Naive thymus-derived CD8-positive, alpha-beta T cell (primary cell): ENCODE measurements around the gene UNC79. TPM values are rescaled to one million over a fixed set of nuclear protein-coding genes. Genes with fewer than 3 reads are reported as not detected.
A peak's percentile ranks its signal among the peaks of the same experiment; 100 is the strongest.
"Not testable (repeated sequence)": the region's sequence is repeated elsewhere in the genome, so short reads cannot be mapped to it uniquely, and the experiment has no call there.

Source experiments
- ATAC-seq, 2 donors: fragments of 150-1000 bp; cut with Tn5 transposase in 1 of 2; sonication (Bioruptor Pico), chemical (Tn5 transposase) in 1 of 2; 1 replicate in 1 of 2; 2 replicates in 1 of 2; pipeline ENCODE4 v1.10.0; 2021; ENCODE audit warnings: mild to moderate bottlenecking in 2 of 2, moderate library complexity in 2 of 2
- POLR2A ChIA-PET: fragments of 350-600 bp; sonication (Branson Sonifier 250); formaldehyde crosslinking; loops from one replicate; lab custom pipeline; 2021; ENCODE audit warnings: antibody characterized with exemption; lab: Charles Lee
- DNase-seq, 10 donors: peaks; one replicate each; pipeline versions ENCODE4 v3.0.0 to v3.0.0-alpha.2; 2020 to 2022
- H3K27ac Mint-ChIP-seq, 10 donors: one replicate each; pipeline ENCODE4 v1.8.0; 2020 to 2022; ENCODE audit warnings: mild to moderate bottlenecking in 10 of 10, mixed read lengths in 10 of 10, moderate library complexity in 4 of 10, inconsistent platforms in 1 of 10
- H3K27me3 Mint-ChIP-seq, 5 donors: one replicate each; pipeline ENCODE4 v1.8.0; 2021 to 2022; ENCODE audit warnings: mixed read lengths in 5 of 5
- H3K36me3 Mint-ChIP-seq, 3 donors: one replicate each; pipeline ENCODE4 v1.8.0; 2020 to 2022; ENCODE audit warnings: mixed read lengths in 3 of 3, mild to moderate bottlenecking in 2 of 3, inconsistent platforms in 1 of 3
- H3K4me1 Mint-ChIP-seq, 4 donors: one replicate each; pipeline ENCODE4 v1.8.0; 2021 to 2022; ENCODE audit warnings: mixed read lengths in 4 of 4
- H3K4me3 Mint-ChIP-seq, 10 donors: one replicate each; pipeline ENCODE4 v1.8.0; 2020 to 2022; ENCODE audit warnings: mild to moderate bottlenecking in 10 of 10, mixed read lengths in 10 of 10, moderate library complexity in 6 of 10, inconsistent platforms in 1 of 10
- H3K9me3 Mint-ChIP-seq, 9 donors: one replicate each; pipeline ENCODE4 v1.8.0; 2020 to 2022; ENCODE audit warnings: mixed read lengths in 9 of 9, mild to moderate bottlenecking in 3 of 9, inconsistent platforms in 1 of 9, moderate library complexity in 1 of 9
- polyA plus RNA-seq, 3 donors: library from polyadenylated mRNA; unstranded; fragments of 300-500 nt; fragmentation: Illumina TruSeq; gene quantifications; one replicate each; pipeline ENCODE4 v1.2.3, GENCODE V29; 2021
- total RNA-seq, 8 experiments: library from RNA in 2 of 8; stranded (reverse) in 2 of 8; gene quantifications; one replicate each; pipeline ENCODE4 v1.2.3 and lab custom pipeline; 2021 to 2026

The UNC79 gene
- total RNA-seq (not detected), polyA plus RNA-seq (not detected), total RNA-seq (lab: John Stamatoyannopoulos, UW) (0 to 0.36 (median 0.17) reads per million in 6 experiments)

GRCh38 chr14:93430315-93431035 is at the start of gene UNC79:
Gene UNC79 (plus strand): TSS chr14:93430939. CDS start chr14:93431030, 91 bp downstream.
- POLR2A ChIA-PET, result no interaction called here
- DNase-seq (no peak), ATAC-seq (no peak)
- peak within 1 kb of the TSS in 1 of 10 donors; percentile 17 for H3K4me3 Mint-ChIP-seq
- H3K4me1 Mint-ChIP-seq, result no peaks in the 10 kb centered on the region
- H3K27me3 Mint-ChIP-seq, result peaks cover 27 to 58% (median 49%) of the 10 kb centered on the region in 5 donors
- peak within 1 kb of the TSS in 1 of 10 donors; percentile 18 for H3K27ac Mint-ChIP-seq
- peaks cover 0 to 31% (median 3%) of the 10 kb centered on the region in 3 donors for H3K36me3 Mint-ChIP-seq
- peaks cover 5 to 44% (median 24%) of the 10 kb centered on the region in 9 donors for H3K9me3 Mint-ChIP-seq

GRCh38 chr14:93381644-93382043 is 49.1 kb upstream of the UNC79 start:
- Mint-ChIP-seq H3K36me3 (no peaks in the 10 kb centered on the region), H3K27ac (peak overlapping the region in 1 of 10 donors; percentile 69), H3K9me3 (peaks cover 0 to 22% (median 4%) of the 10 kb centered on the region in 9 donors), H3K4me3 (no peak overlapping the region), H3K4me1 (no peaks in the 10 kb centered on the region), H3K27me3 (peaks cover 16 to 29% (median 27%) of the 10 kb centered on the region in 5 donors)
- DNase-seq (no peak), ATAC-seq (no peak)
- POLR2A ChIA-PET, result no interaction called here

- H3K27ac Mint-ChIP-seq, ATAC-seq, H3K4me1 Mint-ChIP-seq, H3K36me3 Mint-ChIP-seq, POLR2A ChIA-PET, DNase-seq, H3K4me3 Mint-ChIP-seq: not testable (repeated sequence)
- Mint-ChIP-seq H3K9me3 (peaks cover 0 to 22% (median 4%) of the 10 kb centered on the region in 9 donors), H3K27me3 (peaks cover 8 to 47% (median 29%) of the 10 kb centered on the region in 5 donors)
Observed at GRCh38 chr14:93384256-93384655, 46.5 kb upstream of the UNC79 start.

- Mint-ChIP-seq H3K9me3 (peaks cover 7 to 33% (median 19%) of the 10 kb centered on the region in 9 donors), H3K4me3 (no peak overlapping the region), H3K27me3 (peaks cover 14 to 36% (median 32%) of the 10 kb centered on the region in 5 donors), H3K27ac (no peak overlapping the region), H3K4me1 (no peaks in the 10 kb centered on the region), H3K36me3 (peaks cover 0 to 20% (median 2%) of the 10 kb centered on the region in 3 donors)
- POLR2A ChIA-PET, result no interaction called here
- DNase-seq, result no peak
- no peak for ATAC-seq
Observed at GRCh38 chr14:93395231-93395630, 35.5 kb upstream of the UNC79 start.

- POLR2A ChIA-PET, result no interaction called here
Observed at GRCh38 chr14:93396456-93396855, 34.3 kb upstream of the UNC79 start.

GRCh38 chr14:93398491-93398890 is 32.2 kb upstream of the UNC79 start:
- H3K4me3 Mint-ChIP-seq, result no peak overlapping the region
- peaks cover 7 to 33% (median 19%) of the 10 kb centered on the region in 9 donors for H3K9me3 Mint-ChIP-seq
- H3K27ac Mint-ChIP-seq, result no peak overlapping the region
- DNase-seq, result no peak
- no peak for ATAC-seq
- peaks cover 0 to 24% (median 2%) of the 10 kb centered on the region in 3 donors for H3K36me3 Mint-ChIP-seq
- peaks cover 28 to 55% (median 40%) of the 10 kb centered on the region in 5 donors for H3K27me3 Mint-ChIP-seq
- POLR2A ChIA-PET, result no interaction called here
- H3K4me1 Mint-ChIP-seq, result no peaks in the 10 kb centered on the region

More at GRCh38 chr14:93396456-93396855, 34.3 kb upstream of the UNC79 start:
- H3K4me3 Mint-ChIP-seq, result no peak overlapping the region
- peaks cover 7 to 33% (median 19%) of the 10 kb centered on the region in 9 donors for H3K9me3 Mint-ChIP-seq
- no peak overlapping the region for H3K27ac Mint-ChIP-seq
- H3K36me3 Mint-ChIP-seq, result peaks cover 0 to 20% (median 2%) of the 10 kb centered on the region in 3 donors
- no peaks in the 10 kb centered on the region for H3K4me1 Mint-ChIP-seq
- H3K27me3 Mint-ChIP-seq, result peaks cover 21 to 42% (median 35%) of the 10 kb centered on the region in 5 donors
- DNase-seq (no peak), ATAC-seq (no peak)

- Mint-ChIP-seq H3K4me1 (no peaks in the 10 kb centered on the region), H3K9me3 (peaks cover 0 to 10% (median 2%) of the 10 kb centered on the region in 9 donors), H3K36me3 (peaks cover 0 to 15% (median 2%) of the 10 kb centered on the region in 3 donors), H3K27ac (no peak overlapping the region), H3K27me3 (peaks cover 25 to 59% (median 35%) of the 10 kb centered on the region in 5 donors), H3K4me3 (no peak overlapping the region)
- ATAC-seq (no peak), DNase-seq (no peak)
- POLR2A ChIA-PET, result no interaction called here
Observed at GRCh38 chr14:93402951-93403350, 27.8 kb upstream of the UNC79 start.

GRCh38 chr14:93410021-93410420 is 20.7 kb upstream of the UNC79 start:
- Mint-ChIP-seq H3K27ac (no peak overlapping the region), H3K9me3 (peaks cover 0 to 26% (median 11%) of the 10 kb centered on the region in 9 donors), H3K4me3 (no peak overlapping the region), H3K27me3 (peaks cover 0 to 16% (median 0%) of the 10 kb centered on the region in 5 donors), H3K4me1 (no peaks in the 10 kb centered on the region), H3K36me3 (peaks cover 0 to 22% (median 0%) of the 10 kb centered on the region in 3 donors)
- DNase-seq (no peak), ATAC-seq (no peak)
- POLR2A ChIA-PET, result no interaction called here

- POLR2A ChIA-PET, result no interaction called here
- no peak for DNase-seq
- peaks cover 0 to 26% (median 11%) of the 10 kb centered on the region in 9 donors for H3K9me3 Mint-ChIP-seq
- no peaks in the 10 kb centered on the region for H3K4me1 Mint-ChIP-seq
- H3K36me3 Mint-ChIP-seq, result peaks cover 0 to 22% (median 0%) of the 10 kb centered on the region in 3 donors
- no peak for ATAC-seq
- H3K27ac Mint-ChIP-seq, result no peak overlapping the region
- no peak overlapping the region for H3K4me3 Mint-ChIP-seq
- H3K27me3 Mint-ChIP-seq, result peaks cover 0 to 16% (median 0%) of the 10 kb centered on the region in 5 donors
Observed at GRCh38 chr14:93410893-93411292, 19.8 kb upstream of the UNC79 start.

- Mint-ChIP-seq H3K36me3 (peaks cover 0 to 46% (median 3%) of the 10 kb centered on the region in 3 donors), H3K9me3 (peaks cover 7 to 91% (median 47%) of the 10 kb centered on the region in 9 donors), H3K27me3 (peaks cover 19 to 39% (median 27%) of the 10 kb centered on the region in 5 donors)
- H3K27ac Mint-ChIP-seq, H3K4me1 Mint-ChIP-seq, POLR2A ChIA-PET, H3K4me3 Mint-ChIP-seq, DNase-seq, ATAC-seq: not testable (repeated sequence)
Observed at GRCh38 chr14:93425136-93425535, 5.6 kb upstream of the UNC79 start.

- DNase-seq (no peak), ATAC-seq (no peak)
- Mint-ChIP-seq H3K36me3 (peaks cover 0 to 40% (median 3%) of the 10 kb centered on the region in 3 donors), H3K4me1 (no peaks in the 10 kb centered on the region), H3K27ac (no peak overlapping the region), H3K9me3 (peaks cover 7 to 78% (median 49%) of the 10 kb centered on the region in 9 donors), H3K4me3 (no peak overlapping the region), H3K27me3 (peaks cover 15 to 32% (median 27%) of the 10 kb centered on the region in 5 donors)
- POLR2A ChIA-PET, result no interaction called here
Observed at GRCh38 chr14:93426750-93427149, 4.0 kb upstream of the UNC79 start.

GRCh38 chr14:93431036-93431670 is 414 bp downstream of the UNC79 start:
- Mint-ChIP-seq H3K36me3 (peaks cover 0 to 26% (median 1%) of the 10 kb centered on the region in 3 donors), H3K27ac (no peak overlapping the region), H3K27me3 (peaks cover 32 to 64% (median 54%) of the 10 kb centered on the region in 5 donors), H3K4me3 (no peak overlapping the region), H3K9me3 (peaks cover 5 to 38% (median 21%) of the 10 kb centered on the region in 9 donors), H3K4me1 (no peaks in the 10 kb centered on the region)
- DNase-seq, result no peak
- POLR2A ChIA-PET, result no interaction called here
- ATAC-seq, result no peak
